Neuronal stem cell (in vitro differentiated cells): ENCODE measurements around the gene OLFM1.
A peak's percentile ranks its signal among the peaks of the same experiment; 100 is the strongest.

ENCODE experiments used
- DNase-seq: peaks from one replicate; pipeline ENCODE4 v3.0.0-alpha.2; 2013; ENCODE audit warnings: low spot score
- H2AFZ ChIP-seq: one replicate; pipeline ENCODE4 v1.6.1; 2013; ENCODE audit warnings: mild to moderate bottlenecking, low read length, inconsistent platforms
- H2AK5ac ChIP-seq: 2 replicates; pipeline ENCODE4 v1.6.1; 2013; ENCODE audit warnings: low read depth, mild to moderate bottlenecking, inconsistent platforms, low read length, moderate library complexity, mixed read lengths
- H2BK120ac ChIP-seq: 2 replicates; pipeline ENCODE4 v1.6.1; 2013; ENCODE audit warnings: low read depth, mild to moderate bottlenecking, inconsistent platforms, low read length, moderate library complexity, mixed read lengths
- H2BK12ac ChIP-seq: one replicate; pipeline ENCODE4 v1.6.1; 2013; ENCODE audit warnings: low read length, inconsistent platforms
- H2BK15ac ChIP-seq: 2 replicates; pipeline ENCODE4 v1.6.1; 2013; ENCODE audit warnings: mild to moderate bottlenecking, low read length, inconsistent platforms, mixed read lengths
- H2BK5ac ChIP-seq: one replicate; pipeline ENCODE4 v1.6.1; 2013; ENCODE audit warnings: inconsistent platforms, mild to moderate bottlenecking, low read length, moderate library complexity
- H3K14ac ChIP-seq: one replicate; pipeline ENCODE4 v1.6.1; 2013; ENCODE audit warnings: low read length, inconsistent platforms
- H3K18ac ChIP-seq: 2 replicates; pipeline ENCODE4 v1.6.1; 2013; ENCODE audit warnings: low read length, inconsistent platforms
- H3K23ac ChIP-seq: 2 replicates; pipeline ENCODE4 v1.6.1; 2013; ENCODE audit warnings: low read depth, mild to moderate bottlenecking, mixed read lengths, low read length, inconsistent platforms; ENCODE audit not compliant: poor library complexity
- H3K27ac ChIP-seq: replicated peaks from 3 replicates; pipeline ENCODE4 v1.5.1; 2013; ENCODE audit warnings: low read length, inconsistent platforms
- H3K27me3 ChIP-seq, 3 experiments: 2 replicates each; pipeline ENCODE4 v1.6.1; 2013; ENCODE audit warnings: low read length in 3 of 3, mild to moderate bottlenecking in 2 of 3, inconsistent platforms in 1 of 3, low read depth in 1 of 3, mixed read lengths in 1 of 3, moderate library complexity in 1 of 3; ENCODE audit not compliant: control insufficient read depth in 3 of 3, insufficient read depth in 3 of 3
- H3K36me3 ChIP-seq, 2 donors: replicated peaks in 1 of 2; 2 replicates each; pipeline ENCODE4 v1.6.1; 2013; ENCODE audit warnings: low read length in 2 of 2; ENCODE audit not compliant: control insufficient read depth in 2 of 2, insufficient read depth in 2 of 2
- H3K4ac ChIP-seq: 2 replicates; pipeline ENCODE4 v1.6.1; 2013; ENCODE audit warnings: inconsistent platforms, mild to moderate bottlenecking, low read length, moderate library complexity
- H3K4me1 ChIP-seq, 2 donors: 1 replicate in 1 of 2; 2 replicates in 1 of 2; pipeline ENCODE4 v1.6.1; 2013; ENCODE audit warnings: low read length in 2 of 2, low read depth in 1 of 2; ENCODE audit not compliant: control insufficient read depth in 2 of 2, insufficient read depth in 1 of 2
- H3K4me2 ChIP-seq: one replicate; pipeline ENCODE4 v1.6.1; 2013; ENCODE audit warnings: mild to moderate bottlenecking, low read length, inconsistent platforms; ENCODE audit not compliant: insufficient read depth, poor library complexity, severe bottlenecking
- H3K4me3 ChIP-seq, 2 donors: 2 replicates each; pipeline ENCODE4 v1.5.1; 2013; ENCODE audit warnings: low read length in 2 of 2, mild to moderate bottlenecking in 2 of 2, inconsistent platforms in 1 of 2, moderate library complexity in 1 of 2
- H3K79me1 ChIP-seq: one replicate; pipeline ENCODE4 v1.6.1; 2013; ENCODE audit warnings: low read depth, mild to moderate bottlenecking, inconsistent platforms, low read length, moderate library complexity
- H3K9ac ChIP-seq: one replicate; pipeline ENCODE4 v1.6.1; 2013; ENCODE audit warnings: mild to moderate bottlenecking, low read depth, low read length, inconsistent platforms; ENCODE audit not compliant: poor library complexity
- H3K9me3 ChIP-seq, 2 donors: replicated peaks in 1 of 2; 2 replicates each; pipeline versions ENCODE3 to v1.6.1; 2013; ENCODE audit warnings: low read length in 2 of 2, mild to moderate bottlenecking in 2 of 2, inconsistent platforms in 1 of 2, low read depth in 1 of 2, mixed read lengths in 1 of 2, moderate library complexity in 1 of 2; ENCODE audit not compliant: control insufficient read depth in 2 of 2, insufficient read depth in 1 of 2
- H4K8ac ChIP-seq: one replicate; pipeline ENCODE4 v1.6.1; 2013; ENCODE audit warnings: low read depth, mild to moderate bottlenecking, inconsistent platforms, low read length, moderate library complexity
- H4K91ac ChIP-seq: one replicate; pipeline ENCODE4 v1.6.1; 2013; ENCODE audit warnings: low read length, low read depth, mild to moderate bottlenecking, inconsistent platforms; ENCODE audit not compliant: poor library complexity
- WGBS, 2 donors: extraction: QIAGEN DNeasy Blood & Tissue Kit; methylation state at CpG; one replicate each; pipeline ENCODE4 v1.1.7; 2013; ENCODE audit warnings: missing lambda C conversion rate in 2 of 2, mixed read lengths in 1 of 2; ENCODE audit not compliant: insufficient read length in 2 of 2, insufficient replicate concordance in 1 of 2; ENCODE audit errors: extremely low coverage in 2 of 2; 5-methylcytosine and 5-hydroxymethylcytosine counted together

OLFM1 gene

DNA sequence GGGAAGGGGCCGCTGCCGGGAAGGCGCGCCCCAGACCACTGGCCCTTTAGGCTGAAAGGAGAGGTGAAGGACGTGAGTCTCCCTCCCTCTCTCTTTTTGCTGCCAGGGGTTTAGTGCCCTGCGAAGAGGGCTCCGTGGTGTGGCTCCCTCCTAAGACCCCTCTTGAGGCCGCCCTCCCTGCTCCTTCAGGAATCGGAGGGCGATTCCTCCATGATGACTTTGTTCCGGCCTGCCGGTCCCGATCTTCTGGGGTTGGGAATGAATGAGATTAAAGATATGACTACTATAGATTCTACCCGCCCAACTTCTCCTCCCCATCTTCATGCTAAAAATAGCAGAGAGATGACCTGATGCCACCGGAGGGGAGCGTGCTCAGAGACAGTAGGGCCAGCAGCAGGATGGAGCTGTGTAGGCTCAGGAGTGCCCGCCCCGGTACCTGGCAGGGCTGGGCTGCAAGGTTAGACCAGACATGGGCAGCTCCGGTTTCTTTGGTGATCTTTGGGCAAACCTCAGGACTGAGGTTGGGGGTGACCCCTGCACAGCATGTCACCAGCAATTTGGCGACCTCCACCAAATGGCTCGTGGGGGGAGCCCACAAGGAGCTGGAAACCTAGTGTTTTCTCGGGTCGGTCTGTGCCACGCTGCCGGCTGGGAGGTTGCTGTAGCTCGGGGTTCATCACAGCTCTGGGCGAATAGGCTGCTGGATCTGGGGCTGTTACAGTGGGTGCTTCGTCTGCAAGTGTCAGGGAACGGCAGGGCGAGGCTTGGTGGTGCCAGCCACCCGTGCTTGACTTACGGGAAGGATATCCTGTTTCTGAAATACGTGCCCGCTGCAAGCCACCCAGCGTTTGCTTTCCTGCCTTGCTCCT lies 1.7 kb downstream of the OLFM1 start:
- H3K27ac ChIP-seq = no peak overlapping the region
- H3K4me1 ChIP-seq = peaks cover 2 to 3% of the 10 kb centered on the region in 2 donors
- H4K8ac ChIP-seq = no peak overlapping the region
- no peak overlapping the region for H3K4me3 ChIP-seq
- no peak overlapping the region for H3K14ac ChIP-seq
- H3K4me2 ChIP-seq = no peak overlapping the region
- no peak overlapping the region for H2BK15ac ChIP-seq
- H2AFZ ChIP-seq = no peak overlapping the region
- H2BK12ac ChIP-seq = no peak overlapping the region
- no peaks in the 10 kb centered on the region for H3K36me3 ChIP-seq
- no peak overlapping the region for H2BK5ac ChIP-seq
- no peak overlapping the region for H3K9ac ChIP-seq
- H3K18ac ChIP-seq = no peak overlapping the region
- no CpG with 5 or more reads among the region's 35 CpGs for WGBS, 2 donors
- H3K9me3 ChIP-seq = peaks cover 0 to 6% of the 10 kb centered on the region in 2 donors
- H2AK5ac ChIP-seq = no peak overlapping the region
- peaks cover 17 to 51% (median 42%) of the 10 kb centered on the region in 3 experiments for H3K27me3 ChIP-seq
- H3K23ac ChIP-seq = peak overlapping the region; percentile 39
- DNase-seq = no peak
- no peak overlapping the region for H3K4ac ChIP-seq
- H2BK120ac ChIP-seq = no peak overlapping the region
- H4K91ac ChIP-seq = no peak overlapping the region
- H3K79me1 ChIP-seq = no peaks in the 10 kb centered on the region

DNA sequence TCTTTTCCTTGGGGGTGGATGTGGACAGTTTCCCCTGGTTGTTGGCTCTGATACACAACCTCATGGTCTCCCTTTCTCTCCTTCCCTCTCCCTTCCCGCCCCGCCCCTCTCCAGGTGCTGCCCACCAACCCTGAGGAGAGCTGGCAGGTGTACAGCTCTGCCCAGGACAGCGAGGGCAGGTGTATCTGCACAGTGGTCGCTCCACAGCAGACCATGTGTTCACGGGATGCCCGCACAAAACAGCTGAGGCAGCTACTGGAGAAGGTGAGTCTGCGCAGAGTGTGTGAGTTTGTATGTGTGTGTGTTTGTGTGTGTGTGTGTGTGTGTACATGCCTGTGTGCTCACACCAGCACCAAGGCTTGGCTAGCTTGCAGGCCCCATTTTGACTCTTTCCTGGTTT lies 2.6 kb downstream of the OLFM1 start:
- Histone ChIP-seq H3K36me3 (no peaks in the 10 kb centered on the region), H3K9ac (no peak overlapping the region), H2BK12ac (no peak overlapping the region), H3K9me3 (peaks cover 0 to 6% of the 10 kb centered on the region in 2 donors), H3K27me3 (peaks cover 17 to 51% (median 39%) of the 10 kb centered on the region in 3 experiments), H3K4me3 (peak overlapping the region in 1 of 2 donors; percentile 1), H2AK5ac (no peak overlapping the region), H2BK15ac (no peak overlapping the region), H2BK5ac (no peak overlapping the region), H2BK120ac (no peak overlapping the region), H4K8ac (no peak overlapping the region), H3K4me1 (peaks cover 2 to 3% of the 10 kb centered on the region in 2 donors), H3K23ac (no peak overlapping the region), H4K91ac (no peak overlapping the region), H3K4me2 (no peak overlapping the region), H3K4ac (no peak overlapping the region), H2AFZ (no peak overlapping the region), H3K79me1 (no peaks in the 10 kb centered on the region), H3K14ac (no peak overlapping the region), H3K27ac (no peak overlapping the region), H3K18ac (no peak overlapping the region)
- no peak for DNase-seq
- no CpG with 5 or more reads among the region's 7 CpGs for WGBS, 2 donors

DNA sequence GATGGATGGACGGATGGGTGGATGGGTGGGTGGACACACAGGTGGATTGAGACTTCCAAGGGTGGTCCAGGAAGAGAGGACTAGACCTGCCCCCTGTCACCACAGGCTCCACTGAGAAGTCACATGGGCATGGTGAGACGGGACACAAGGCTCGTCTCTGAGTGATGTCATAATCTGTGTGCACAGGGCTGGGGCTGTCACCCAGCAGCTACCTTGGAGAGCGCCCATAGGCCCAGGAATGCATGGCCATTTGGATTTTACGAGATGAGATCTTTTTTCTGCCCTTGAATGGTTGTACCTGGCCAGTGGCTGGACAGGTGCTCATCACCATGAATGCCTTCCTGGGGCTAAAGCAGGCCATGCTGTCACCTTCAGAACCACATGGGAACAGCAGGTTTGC lies 3.1 kb downstream of the OLFM1 start:
- Histone ChIP-seq H3K18ac (no peak overlapping the region), H3K79me1 (no peaks in the 10 kb centered on the region), H4K8ac (no peak overlapping the region), H3K4me1 (peaks cover 2 to 3% of the 10 kb centered on the region in 2 donors), H2BK12ac (no peak overlapping the region), H3K27me3 (peaks cover 17 to 49% (median 37%) of the 10 kb centered on the region in 3 experiments), H2AFZ (no peak overlapping the region), H3K36me3 (no peaks in the 10 kb centered on the region), H3K4me2 (no peak overlapping the region), H3K27ac (no peak overlapping the region), H3K9ac (no peak overlapping the region), H2BK120ac (no peak overlapping the region), H3K14ac (no peak overlapping the region), H3K23ac (no peak overlapping the region), H3K4me3 (no peak overlapping the region), H2AK5ac (no peak overlapping the region), H2BK15ac (no peak overlapping the region), H2BK5ac (no peak overlapping the region), H3K4ac (no peak overlapping the region), H3K9me3 (peaks cover 0 to 6% of the 10 kb centered on the region in 2 donors), H4K91ac (no peak overlapping the region)
- no CpG with 5 or more reads among the region's 5 CpGs for WGBS, 2 donors
- DNase-seq = no peak

DNA sequence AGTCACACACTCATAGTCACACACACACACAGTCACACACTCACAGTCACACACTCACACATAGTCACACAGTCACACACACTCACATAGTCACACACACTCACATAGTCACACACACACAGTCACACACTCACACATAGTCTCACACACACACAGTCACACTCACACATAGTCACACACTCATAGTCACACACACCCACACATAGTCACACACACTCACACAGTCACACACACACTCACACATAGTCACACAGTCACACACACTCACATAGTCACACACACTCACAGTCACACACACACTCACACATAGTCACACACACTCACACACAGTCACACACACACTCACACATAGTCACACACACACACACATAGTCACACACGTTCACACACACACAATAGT lies 4.1 kb downstream of the OLFM1 start:
- H3K4me1 ChIP-seq = peaks cover 0 to 2% of the 10 kb centered on the region in 2 donors
- H3K27me3 ChIP-seq = peaks cover 17 to 40% (median 33%) of the 10 kb centered on the region in 3 experiments
- no peak for DNase-seq
- no peak overlapping the region for H2BK15ac ChIP-seq
- peak overlapping the region; percentile 53 for H3K9ac ChIP-seq
- peaks cover 0 to 6% of the 10 kb centered on the region in 2 donors for H3K9me3 ChIP-seq
- H3K4ac ChIP-seq = no peak overlapping the region
- no peak overlapping the region for H3K27ac ChIP-seq
- no peak overlapping the region for H2BK12ac ChIP-seq
- H2AK5ac ChIP-seq = no peak overlapping the region
- no peak overlapping the region for H2BK120ac ChIP-seq
- no peaks in the 10 kb centered on the region for H3K36me3 ChIP-seq
- H3K23ac ChIP-seq = no peak overlapping the region
- H3K4me2 ChIP-seq = no peak overlapping the region
- H3K18ac ChIP-seq = no peak overlapping the region
- no peaks in the 10 kb centered on the region for H3K79me1 ChIP-seq
- WGBS, 2 donors = no CpG with 5 or more reads among the region's 1 CpG
- H2BK5ac ChIP-seq = no peak overlapping the region
- H3K4me3 ChIP-seq = peak overlapping the region in 1 of 2 donors; percentile 67
- H4K8ac ChIP-seq = no peak overlapping the region
- no peak overlapping the region for H2AFZ ChIP-seq
- no peak overlapping the region for H3K14ac ChIP-seq
- H4K91ac ChIP-seq = no peak overlapping the region
